ENCODE measurements around the gene MICOS13. TPM values are rescaled to one million over a fixed set of nuclear protein-coding genes. Genes with fewer than 3 reads are reported as not detected.

Gene MICOS13
- total RNA-seq, 1 experiment from 2014 or later = 52.1 TPM

- DNase-seq (ENCODE audit: low read depth) = no peak
Observed at GRCh38 chr19:5667751-5668271, 12.5 kb downstream of the MICOS13 start.

- no peak for DNase-seq (ENCODE audit: low read depth)
Observed at GRCh38 chr19:5666921-5667610, 13.2 kb downstream of the MICOS13 start.

- peak; percentile 67 for DNase-seq (ENCODE audit: low read depth)
Observed at GRCh38 chr19:5665781-5666513, 14.4 kb downstream of the MICOS13 start.

- DNase-seq (ENCODE audit: low read depth) = no peak
Observed at GRCh38 chr19:5664515-5664914, 15.8 kb downstream of the MICOS13 start.

DNA sequence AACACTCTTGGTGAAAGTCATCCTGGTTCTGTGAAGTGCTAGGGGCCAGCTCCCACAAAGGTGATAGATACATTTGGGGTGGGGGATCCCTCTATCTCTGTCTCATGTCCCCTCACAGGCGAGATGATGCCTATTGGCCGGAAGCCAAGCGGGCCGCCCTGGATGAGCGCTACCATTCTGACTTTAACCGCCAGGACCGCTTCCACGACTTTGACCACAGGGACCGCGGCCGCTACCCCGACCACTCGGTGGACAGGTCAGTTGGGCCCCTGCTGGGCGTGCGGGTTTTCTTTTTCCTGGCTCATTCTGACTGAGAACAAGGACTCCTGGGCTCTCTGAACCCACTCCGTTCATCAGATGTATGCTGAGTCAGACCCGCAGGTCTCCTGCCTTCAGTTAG, 16.4 kb downstream of the MICOS13 start:
- DNase-seq (ENCODE audit: low read depth) = no peak

GRCh38 chr19:5661483-5661882, 18.8 kb downstream of the MICOS13 start:
- no peak for DNase-seq (ENCODE audit: low read depth)

- DNase-seq (ENCODE audit: low read depth) = no peak
Observed at GRCh38 chr19:5655412-5655811, 24.9 kb downstream of the MICOS13 start.

GRCh38 chr19:5654931-5655330, 25.4 kb downstream of the MICOS13 start:
- DNase-seq (ENCODE audit: low read depth) = no peak

DNA sequence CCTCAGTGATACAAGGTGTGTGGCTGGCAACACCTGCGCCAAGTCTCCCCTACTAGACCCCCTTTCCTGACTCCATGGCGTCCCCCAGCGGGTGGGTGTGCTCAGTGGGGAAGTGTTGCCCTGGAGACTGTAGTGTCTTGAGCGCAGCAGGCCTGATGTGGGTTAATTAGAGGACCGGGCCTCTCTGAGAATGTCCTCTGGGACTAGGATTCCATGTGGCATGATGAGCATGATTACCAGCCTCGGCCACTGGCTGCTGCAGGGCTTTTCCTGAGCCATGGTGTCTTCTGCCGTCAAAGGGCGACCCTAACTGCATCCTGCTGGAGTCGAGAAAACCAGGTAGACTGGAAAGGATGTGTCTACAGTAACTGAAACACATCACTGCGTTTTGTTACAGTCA, 28.1 kb downstream of the MICOS13 start:
- DNase-seq (ENCODE audit: low read depth) = no peak

- DNase-seq (ENCODE audit: low read depth) = no peak
Observed at GRCh38 chr19:5651361-5651760, 29.0 kb downstream of the MICOS13 start.

DNA sequence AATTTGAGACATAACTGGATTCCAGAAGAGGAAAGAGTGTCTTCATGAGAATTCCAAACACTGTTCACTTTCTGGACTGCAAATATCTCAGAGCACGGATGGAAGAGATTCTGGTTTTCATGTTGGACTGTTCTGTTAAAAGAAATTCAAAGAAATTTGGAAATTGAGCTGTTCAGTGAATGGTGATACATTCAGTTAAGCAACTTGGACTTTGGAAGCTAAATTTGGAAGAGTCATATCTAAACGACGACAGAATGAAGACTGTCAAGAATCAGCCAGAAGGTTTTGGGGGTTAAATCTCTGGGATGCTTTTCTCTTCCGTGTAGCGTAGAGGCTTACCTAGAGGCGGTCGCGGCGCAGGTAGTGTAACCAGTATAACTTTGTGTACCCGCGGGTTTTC, 31.9 kb downstream of the MICOS13 start:
- DNase-seq (ENCODE audit: low read depth) = no peak

DNA sequence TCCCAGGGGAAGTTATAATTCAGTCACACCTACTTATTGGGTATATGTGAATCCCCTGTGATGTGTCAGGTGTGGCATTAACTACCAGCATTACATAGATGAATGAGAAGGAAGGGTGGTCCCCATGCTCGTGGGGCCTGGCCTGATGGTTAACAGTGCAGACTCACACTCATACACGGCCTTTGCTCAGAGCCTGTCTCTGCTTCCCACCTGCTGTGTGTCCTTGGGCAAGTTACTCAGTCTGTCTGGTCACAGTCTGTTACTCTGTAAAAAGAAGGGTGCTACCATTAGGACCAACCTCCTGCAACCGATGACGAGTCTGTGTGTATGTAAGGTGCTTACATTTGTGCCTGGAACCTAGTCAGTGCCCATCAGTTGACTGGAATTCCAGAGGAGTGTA, 33.6 kb downstream of the MICOS13 start:
- no peak for DNase-seq (ENCODE audit: low read depth)

- DNase-seq (ENCODE audit: low read depth) = no peak
Observed at GRCh38 chr19:5645409-5645808, 34.9 kb downstream of the MICOS13 start.

DNA sequence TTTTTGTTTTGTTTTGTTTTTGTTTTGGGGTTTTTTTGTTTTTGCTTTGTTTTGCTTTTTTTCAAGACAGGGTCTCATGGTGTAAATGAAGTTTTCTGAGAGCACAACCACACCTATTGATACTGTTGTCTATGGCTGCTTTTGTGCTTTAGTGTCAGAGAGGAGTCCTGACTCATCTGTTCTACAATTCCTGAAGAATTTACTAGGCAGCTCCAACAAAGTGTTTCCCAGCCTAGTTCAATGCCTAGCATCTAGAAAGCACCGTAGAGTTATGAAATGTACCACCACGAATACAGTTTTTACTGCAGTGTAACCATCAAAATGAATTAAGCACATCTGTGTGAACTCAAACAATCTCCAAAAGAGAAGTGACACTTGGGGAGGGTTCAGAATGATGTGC, 36.3 kb downstream of the MICOS13 start:
- DNase-seq (ENCODE audit: low read depth) = no peak

DNA sequence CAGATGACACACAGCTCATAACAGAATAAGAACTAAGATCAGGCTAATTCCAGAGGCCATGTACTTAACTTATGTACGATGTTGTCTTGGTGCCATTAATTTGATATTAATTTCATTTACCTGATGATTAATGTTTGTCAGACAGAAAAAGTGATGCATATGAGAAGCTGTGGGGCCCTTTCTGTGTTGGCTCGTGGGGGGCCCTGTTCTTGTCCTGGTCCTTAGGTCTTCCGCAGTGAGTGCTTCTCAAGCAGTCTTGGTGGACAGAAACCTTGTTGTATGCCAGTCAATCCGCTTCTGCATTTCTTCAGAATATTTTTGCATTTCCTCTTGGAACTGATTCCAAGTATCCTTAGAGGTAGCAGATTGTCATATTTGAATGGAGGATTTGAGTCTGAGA, 37.3 kb downstream of the MICOS13 start:
- no peak for DNase-seq (ENCODE audit: low read depth)

- DNase-seq (ENCODE audit: low read depth) = no peak
Observed at GRCh38 chr19:5642204-5642603, 38.1 kb downstream of the MICOS13 start.

- DNase-seq (ENCODE audit: low read depth) = no peak
Observed at GRCh38 chr19:5641171-5641570, 39.1 kb downstream of the MICOS13 start.

GRCh38 chr19:5637971-5638370, 42.3 kb downstream of the MICOS13 start:
- no peak for DNase-seq (ENCODE audit: low read depth)

DNA sequence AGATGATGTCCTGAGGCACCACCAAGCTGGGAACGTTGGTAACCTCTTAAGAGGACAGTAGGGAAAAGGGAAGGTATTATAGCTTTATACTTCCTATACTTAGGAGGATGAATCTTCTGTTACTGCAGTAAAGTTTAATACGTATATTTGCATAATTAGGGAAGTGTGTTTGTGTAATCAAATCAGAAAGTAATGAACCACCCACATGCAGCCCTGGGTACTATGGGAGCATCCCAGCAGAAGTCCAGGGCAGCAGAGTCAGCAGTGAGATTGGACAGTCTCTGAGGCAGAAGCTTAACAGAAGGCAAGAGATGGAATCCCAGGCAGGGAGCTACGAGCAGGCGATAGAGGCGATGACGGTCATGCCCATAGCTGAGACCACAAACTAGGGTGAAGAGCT, 44.9 kb downstream of the MICOS13 start:
- no peak for DNase-seq (ENCODE audit: low read depth)

DNA sequence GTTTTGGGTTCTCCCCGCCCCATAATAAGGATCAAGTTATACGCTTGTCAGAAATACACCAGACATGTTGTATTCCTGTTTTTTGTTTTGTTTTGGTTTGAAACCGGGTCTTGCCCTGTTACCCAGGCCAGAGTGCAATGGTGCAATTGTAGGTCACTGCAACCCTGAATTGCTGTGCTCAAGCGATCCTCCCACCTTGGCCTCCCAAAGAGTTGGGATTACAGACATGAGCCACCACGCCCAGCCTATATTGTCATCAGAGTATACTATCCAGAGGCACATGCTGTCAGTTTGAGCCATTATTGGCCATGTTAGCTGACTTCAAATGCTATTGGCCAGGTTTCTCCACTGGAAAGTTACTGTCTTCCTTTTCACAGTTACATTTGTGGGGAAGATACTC, 47.7 kb downstream of the MICOS13 start:
- DNase-seq (ENCODE audit: low read depth) = no peak

DNA sequence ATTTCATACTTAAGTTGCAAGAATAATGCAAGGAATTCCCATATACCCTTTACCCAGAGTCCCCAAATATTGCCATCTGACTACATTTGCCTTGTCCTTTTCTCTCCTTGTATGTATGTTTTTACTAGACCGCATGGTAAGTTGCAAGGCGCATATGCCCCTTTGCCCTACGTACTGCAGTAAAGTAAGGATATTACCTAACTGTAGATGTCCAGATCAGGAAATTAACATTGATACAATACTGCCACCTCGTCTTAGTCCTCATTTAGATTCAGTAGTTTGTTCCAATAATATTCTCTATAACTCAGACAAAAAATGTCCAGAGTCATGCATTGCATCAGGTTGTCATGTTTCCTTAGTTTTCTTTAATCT, 48.1 kb downstream of the MICOS13 start:
- no peak for DNase-seq (ENCODE audit: low read depth)

GRCh38 chr19:5631567-5632240, 48.6 kb downstream of the MICOS13 start:
- DNase-seq (ENCODE audit: low read depth) = no peak
